Upper lobe of left lung (tissue), 4 donors: Measurements from ENCODE around the gene AGO3.

Experiments
- EP300 ChIP-seq, 4 donors: sonication (generic); formaldehyde crosslinking; IDR thresholded peaks; one replicate each; pipeline ENCODE4 v1.5.1; 2017; ENCODE audit warnings: antibody characterized with exemption in 4 of 4, control low read depth in 2 of 4
- POLR2AphosphoS5 ChIP-seq, 2 donors: sonication (generic); formaldehyde crosslinking; IDR thresholded peaks; one replicate each; pipeline ENCODE4 v1.5.1; 2017; ENCODE audit warnings: antibody characterized with exemption in 2 of 2
- TF ChIP-seq, protein P1 (sequence below), 6 experiments: fragments of 450-650 bp in 4 of 6; fragments of 200-600 bp in 2 of 6; sonication (generic) in 2 of 6; IDR thresholded peaks; one replicate each; pipeline ENCODE4 v1.5.1; 2016 to 2019; ENCODE audit warnings: antibody characterized with exemption in 6 of 6

DNA sequence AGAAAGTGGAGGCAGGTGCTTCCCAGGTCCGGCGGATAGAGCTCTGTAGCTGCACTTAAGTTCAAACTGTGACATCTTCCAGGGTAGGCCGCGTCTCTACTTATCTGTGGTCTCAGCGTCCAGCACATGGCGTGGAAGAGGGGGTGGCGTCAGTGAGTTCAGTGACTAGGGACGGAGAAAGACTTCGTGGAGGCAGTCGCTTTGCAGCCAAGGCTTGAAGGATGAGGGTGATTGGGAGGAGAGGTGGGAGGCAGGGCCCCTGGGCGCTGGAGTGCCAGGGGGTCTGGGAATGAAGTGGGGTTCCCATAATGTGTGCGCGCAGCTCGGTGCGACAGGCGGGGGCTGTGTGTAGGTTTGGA, 48.3 kb upstream of the AGO3 start:
- TF ChIP-seq, protein P1, sequence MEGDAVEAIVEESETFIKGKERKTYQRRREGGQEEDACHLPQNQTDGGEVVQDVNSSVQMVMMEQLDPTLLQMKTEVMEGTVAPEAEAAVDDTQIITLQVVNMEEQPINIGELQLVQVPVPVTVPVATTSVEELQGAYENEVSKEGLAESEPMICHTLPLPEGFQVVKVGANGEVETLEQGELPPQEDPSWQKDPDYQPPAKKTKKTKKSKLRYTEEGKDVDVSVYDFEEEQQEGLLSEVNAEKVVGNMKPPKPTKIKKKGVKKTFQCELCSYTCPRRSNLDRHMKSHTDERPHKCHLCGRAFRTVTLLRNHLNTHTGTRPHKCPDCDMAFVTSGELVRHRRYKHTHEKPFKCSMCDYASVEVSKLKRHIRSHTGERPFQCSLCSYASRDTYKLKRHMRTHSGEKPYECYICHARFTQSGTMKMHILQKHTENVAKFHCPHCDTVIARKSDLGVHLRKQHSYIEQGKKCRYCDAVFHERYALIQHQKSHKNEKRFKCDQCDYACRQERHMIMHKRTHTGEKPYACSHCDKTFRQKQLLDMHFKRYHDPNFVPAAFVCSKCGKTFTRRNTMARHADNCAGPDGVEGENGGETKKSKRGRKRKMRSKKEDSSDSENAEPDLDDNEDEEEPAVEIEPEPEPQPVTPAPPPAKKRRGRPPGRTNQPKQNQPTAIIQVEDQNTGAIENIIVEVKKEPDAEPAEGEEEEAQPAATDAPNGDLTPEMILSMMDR (IDR thresholded peaks at IDR 0.05) = no peak
- TF ChIP-seq EP300 (IDR thresholded peaks at IDR 0.05) (no peak), POLR2AphosphoS5 (IDR thresholded peaks at IDR 0.05) (no peak)
